Fibroblast of lung (primary cell): ENCODE measurements around the gene NKD1. TPM values are rescaled to one million over a fixed set of nuclear protein-coding genes. Genes with fewer than 3 reads are reported as not detected.

Experiments used
- DNase-seq, 2 donors: peaks; one replicate each; pipeline versions ENCODE4 v3.0.0 to v3.0.0-alpha.2; 2010; ENCODE audit warnings: low read depth in 2 of 2
- H2AFZ ChIP-seq: 2 replicates; pipeline ENCODE4 v1.5.1; 2012; ENCODE audit warnings: low read length, control low read depth, inconsistent platforms
- H3K27ac ChIP-seq: 2 replicates; pipeline ENCODE4 v1.5.1; 2011; ENCODE audit warnings: low read length, control low read depth; ENCODE audit not compliant: insufficient read depth
- H3K27me3 ChIP-seq: 2 replicates; pipeline ENCODE4 v1.5.1; 2011; ENCODE audit warnings: mild to moderate bottlenecking, low read length; ENCODE audit not compliant: control insufficient read depth, insufficient read depth
- H3K36me3 ChIP-seq: 2 replicates; pipeline ENCODE4 v1.5.1; 2011; ENCODE audit warnings: low read length; ENCODE audit not compliant: control insufficient read depth, insufficient read depth
- H3K4me1 ChIP-seq: 2 replicates; pipeline ENCODE4 v1.5.1; 2011; ENCODE audit warnings: low read length; ENCODE audit not compliant: control insufficient read depth, insufficient read depth; ENCODE audit errors: extremely low read depth
- H3K4me2 ChIP-seq: 2 replicates; pipeline ENCODE4 v1.5.1; 2011; ENCODE audit warnings: low read length, control low read depth; ENCODE audit not compliant: insufficient read depth; ENCODE audit errors: extremely low read depth
- H3K4me3 ChIP-seq, 4 experiments: fragments of 200-600 bp in 1 of 4; sonication (generic) in 1 of 4; replicated peaks in 1 of 4; 2 replicates each; pipeline ENCODE4 v1.5.1; 2011 to 2016; ENCODE audit warnings: low read length in 4 of 4, low read depth in 3 of 4, mild to moderate bottlenecking in 3 of 4, control low read depth in 2 of 4, inconsistent platforms in 1 of 4, mixed read lengths in 1 of 4; ENCODE audit not compliant: insufficient read depth in 1 of 4; ENCODE audit errors: control extremely low read depth in 1 of 4
- H3K79me2 ChIP-seq: 2 replicates; pipeline ENCODE4 v1.5.1; 2012; ENCODE audit warnings: mild to moderate bottlenecking, low read length, inconsistent platforms; ENCODE audit not compliant: control insufficient read depth, insufficient read depth
- H3K9ac ChIP-seq: 2 replicates; pipeline ENCODE4 v1.5.1; 2011; ENCODE audit warnings: mild to moderate bottlenecking, low read length, control low read depth; ENCODE audit not compliant: insufficient read depth
- H3K9me3 ChIP-seq: 2 replicates; pipeline ENCODE4 v1.5.1; 2012; ENCODE audit warnings: low read depth, low read length; ENCODE audit not compliant: control insufficient read depth, insufficient read depth
- H4K20me1 ChIP-seq: 2 replicates; pipeline ENCODE4 v1.5.1; 2011; ENCODE audit warnings: low read length; ENCODE audit not compliant: control insufficient read depth, insufficient read depth; ENCODE audit errors: extremely low read depth
- EZH2 ChIP-seq: IDR thresholded peaks from 2 replicates; pipeline ENCODE4 v1.5.1; 2012; ENCODE audit warnings: low read length, control low read depth, mild to moderate bottlenecking; ENCODE audit errors: missing control alignments
- polyA plus RNA-seq, 2 donors: library from polyadenylated mRNA; depleted of rRNA in 1 of 2; stranded (reverse) in 1 of 2; unstranded in 1 of 2; fragments of >200 nt; gene quantifications; 2 replicates each; pipeline ENCODE4 v1.2.1, GENCODE V29; 2011 to 2012; ENCODE audit warnings: missing spikeins in 1 of 2
- total RNA-seq: library from RNA; depleted of rRNA; stranded (reverse); fragments of >200 nt; gene quantifications from 2 replicates; pipeline ENCODE4 v1.2.1, GENCODE V29; 2014
- TF ChIP-seq, protein P1 (sequence below), 2 donors: IDR thresholded peaks in 1 of 2; conservative IDR thresholded peaks in 1 of 2; 1 replicate in 1 of 2; 2 replicates in 1 of 2; pipeline ENCODE4 v1.5.1; 2011 to 2012; ENCODE audit warnings: low read length in 2 of 2, control low read depth in 1 of 2, inconsistent platforms in 1 of 2, low read depth in 1 of 2, mild to moderate bottlenecking in 1 of 2

Gene NKD1
- total and polyA plus RNA-seq, 2 donors (not counting 1 experiment from before 2014, with no cell fraction given), result under 0.01 to 0.12 TPM

DNA sequence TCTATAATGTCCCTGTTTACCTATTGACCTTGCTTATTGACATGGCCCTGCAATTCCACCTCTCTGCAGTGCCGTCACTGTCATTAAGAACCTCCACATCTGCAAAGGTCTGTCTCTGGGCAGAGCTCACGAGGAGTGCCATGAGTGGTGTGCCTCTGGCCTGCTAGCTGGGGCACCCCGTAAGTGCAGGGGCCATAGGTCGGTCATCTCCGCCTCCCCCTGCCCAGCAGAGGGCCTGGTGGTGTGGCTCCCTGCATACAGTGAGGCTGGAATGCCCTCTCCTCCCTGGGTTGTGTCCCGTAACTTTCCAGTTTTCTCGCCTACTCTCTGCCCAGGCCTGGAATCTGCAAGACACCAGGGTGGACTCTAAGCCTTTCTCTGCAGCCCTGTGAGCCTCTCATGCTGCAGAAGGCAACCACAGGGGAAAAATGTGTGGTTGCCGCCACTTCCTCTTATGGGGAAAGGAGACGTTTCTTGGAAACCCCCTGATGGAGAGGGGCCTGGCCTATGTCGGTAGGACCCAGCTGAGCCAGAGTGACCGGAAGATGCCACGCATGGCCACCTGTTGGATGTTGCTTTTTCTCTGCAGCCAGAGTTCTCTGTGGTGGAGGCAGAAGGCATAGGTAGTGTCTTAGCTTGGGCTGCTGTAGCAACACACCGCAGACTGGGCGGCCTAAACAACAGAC, 135.6 kb downstream of the NKD1 start:
- H3K36me3 ChIP-seq, result no peaks in the 10 kb centered on the region
- no peak overlapping the region for H3K9ac ChIP-seq
- no peaks in the 10 kb centered on the region for H3K79me2 ChIP-seq
- H4K20me1 ChIP-seq, result no peaks in the 10 kb centered on the region
- H3K4me2 ChIP-seq, result no peak overlapping the region
- no peak for DNase-seq
- H2AFZ ChIP-seq, result no peak overlapping the region
- no peaks in the 10 kb centered on the region for H3K4me1 ChIP-seq
- no peaks in the 10 kb centered on the region for H3K9me3 ChIP-seq
- H3K27ac ChIP-seq, result no peak overlapping the region
- no peaks in the 10 kb centered on the region for H3K27me3 ChIP-seq
- H3K4me3 ChIP-seq, result no peak overlapping the region
- TF ChIP-seq, protein P1, sequence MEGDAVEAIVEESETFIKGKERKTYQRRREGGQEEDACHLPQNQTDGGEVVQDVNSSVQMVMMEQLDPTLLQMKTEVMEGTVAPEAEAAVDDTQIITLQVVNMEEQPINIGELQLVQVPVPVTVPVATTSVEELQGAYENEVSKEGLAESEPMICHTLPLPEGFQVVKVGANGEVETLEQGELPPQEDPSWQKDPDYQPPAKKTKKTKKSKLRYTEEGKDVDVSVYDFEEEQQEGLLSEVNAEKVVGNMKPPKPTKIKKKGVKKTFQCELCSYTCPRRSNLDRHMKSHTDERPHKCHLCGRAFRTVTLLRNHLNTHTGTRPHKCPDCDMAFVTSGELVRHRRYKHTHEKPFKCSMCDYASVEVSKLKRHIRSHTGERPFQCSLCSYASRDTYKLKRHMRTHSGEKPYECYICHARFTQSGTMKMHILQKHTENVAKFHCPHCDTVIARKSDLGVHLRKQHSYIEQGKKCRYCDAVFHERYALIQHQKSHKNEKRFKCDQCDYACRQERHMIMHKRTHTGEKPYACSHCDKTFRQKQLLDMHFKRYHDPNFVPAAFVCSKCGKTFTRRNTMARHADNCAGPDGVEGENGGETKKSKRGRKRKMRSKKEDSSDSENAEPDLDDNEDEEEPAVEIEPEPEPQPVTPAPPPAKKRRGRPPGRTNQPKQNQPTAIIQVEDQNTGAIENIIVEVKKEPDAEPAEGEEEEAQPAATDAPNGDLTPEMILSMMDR (conservative IDR thresholded peaks at IDR 0.05 in 1 of 2, IDR thresholded peaks at IDR 0.05 in 1 of 2; ENCODE audit: low read depth in 1 of 2, low read length in 2 of 2), result no peak
- TF ChIP-seq EZH2, result no peak

DNA sequence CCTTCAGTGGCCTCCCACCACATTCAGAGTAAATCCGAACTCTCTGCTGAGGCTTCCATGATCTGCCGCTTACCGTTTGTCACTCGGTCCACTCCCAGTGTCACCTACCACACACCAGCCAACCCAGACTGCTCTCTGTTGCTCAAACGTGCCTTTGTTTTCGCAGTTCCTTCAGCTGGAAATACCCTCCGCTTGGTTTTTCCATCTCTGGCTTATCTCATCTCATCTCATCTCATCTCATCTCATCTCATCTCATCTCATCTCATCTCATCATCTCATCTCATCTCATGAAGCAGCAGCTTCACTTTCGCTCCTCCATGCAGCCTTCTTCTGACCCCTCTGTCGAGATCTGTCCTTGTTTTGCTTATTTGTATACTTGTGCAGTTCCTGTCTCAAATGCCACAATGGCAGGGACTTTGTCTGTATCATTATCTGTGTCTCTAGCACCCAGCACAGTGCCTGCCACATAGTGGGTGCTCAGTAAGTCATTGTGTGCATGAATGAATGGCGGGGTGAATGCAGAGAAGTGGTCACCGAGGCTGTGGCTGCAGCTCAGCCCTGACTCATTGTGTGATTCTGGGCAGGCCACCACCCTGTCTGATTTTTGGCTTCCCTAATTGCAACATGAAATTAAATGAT, 136.7 kb downstream of the NKD1 start:
- Histone ChIP-seq H2AFZ (no peak overlapping the region), H3K9ac (no peak overlapping the region), H4K20me1 (no peaks in the 10 kb centered on the region), H3K79me2 (no peaks in the 10 kb centered on the region), H3K36me3 (no peaks in the 10 kb centered on the region), H3K4me3 (no peak overlapping the region), H3K4me2 (no peak overlapping the region), H3K9me3 (no peaks in the 10 kb centered on the region), H3K4me1 (no peaks in the 10 kb centered on the region), H3K27ac (no peak overlapping the region), H3K27me3 (no peaks in the 10 kb centered on the region)
- DNase-seq, result no peak
- TF ChIP-seq EZH2, result no peak
- TF ChIP-seq, protein P1 (conservative IDR thresholded peaks at IDR 0.05 in 1 of 2, IDR thresholded peaks at IDR 0.05 in 1 of 2; ENCODE audit: low read depth in 1 of 2, low read length in 2 of 2), result no peak

DNA sequence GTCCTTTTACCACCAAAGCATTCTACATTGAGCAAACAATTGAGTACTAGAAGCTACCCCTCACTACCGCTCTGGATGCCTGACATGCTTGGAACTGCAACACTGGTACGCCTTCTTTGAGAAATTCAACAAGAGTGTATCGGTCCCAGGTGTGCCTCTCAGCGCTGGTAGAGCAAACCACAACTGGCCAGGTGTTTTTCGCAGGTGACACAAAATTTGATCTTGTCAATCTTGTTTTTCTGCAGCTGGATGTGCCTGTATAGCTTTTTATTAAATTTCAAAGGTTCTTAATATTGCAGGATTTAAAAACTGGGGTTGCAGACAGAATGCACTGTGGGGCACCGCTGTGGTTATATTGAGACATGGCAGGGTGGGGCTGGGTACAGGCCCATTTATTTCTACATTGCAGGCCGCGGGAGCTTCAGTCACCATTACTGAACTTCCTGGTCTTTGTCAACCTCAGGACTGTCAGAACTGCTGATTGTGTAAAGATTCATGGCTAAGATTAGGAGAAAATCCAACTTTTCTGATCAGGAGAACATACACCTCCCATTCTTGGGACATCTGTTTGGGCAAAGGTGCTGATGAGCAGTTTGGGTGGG, 137.4 kb downstream of the NKD1 start:
- Histone ChIP-seq H3K27me3 (no peaks in the 10 kb centered on the region), H3K4me3 (no peak overlapping the region), H3K4me1 (no peaks in the 10 kb centered on the region), H4K20me1 (no peaks in the 10 kb centered on the region), H2AFZ (no peak overlapping the region), H3K36me3 (no peaks in the 10 kb centered on the region), H3K27ac (no peak overlapping the region), H3K9ac (no peak overlapping the region), H3K79me2 (no peaks in the 10 kb centered on the region), H3K4me2 (no peak overlapping the region), H3K9me3 (no peaks in the 10 kb centered on the region)
- no peak for TF ChIP-seq EZH2
- TF ChIP-seq, protein P1 (conservative IDR thresholded peaks at IDR 0.05 in 1 of 2, IDR thresholded peaks at IDR 0.05 in 1 of 2; ENCODE audit: low read depth in 1 of 2, low read length in 2 of 2), result no peak
- DNase-seq, result no peak
